PC-9 (cell line): ENCODE measurements around the gene CEP20.

Source experiments
- EZH2 ChIP-seq: fragments of 200-600 bp; sonication (generic); IDR thresholded peaks from 2 replicates; pipeline ENCODE4 v1.8.0; 2017; ENCODE audit warnings: antibody characterized with exemption, low read depth
- TF ChIP-seq, protein P1 (sequence below): fragments of 200-600 bp; sonication (generic); conservative IDR thresholded peaks from 2 replicates; pipeline ENCODE4 v1.6.1; 2017; ENCODE audit warnings: mixed run types, antibody characterized with exemption, mild to moderate bottlenecking, moderate library complexity

DNA sequence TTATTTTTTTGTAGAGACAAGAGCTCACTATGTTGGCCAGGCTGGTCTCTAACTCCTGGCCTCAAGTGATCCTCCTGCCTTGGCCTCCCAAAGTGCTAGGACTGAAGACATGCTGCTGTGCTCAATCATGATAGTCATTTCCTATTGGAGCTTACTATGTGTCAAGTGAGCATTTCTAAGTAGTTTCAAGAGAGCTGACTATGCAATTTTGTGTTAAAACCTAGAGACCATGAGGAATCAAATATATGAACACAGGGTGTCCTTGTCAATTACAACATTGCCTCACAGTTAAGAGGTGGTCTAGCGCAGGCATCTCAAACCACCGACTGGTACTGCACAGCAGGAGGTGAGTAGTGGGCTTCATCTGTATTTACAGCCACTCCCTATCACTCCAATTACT lies 69.4 kb downstream of the CEP20 start:
- TF ChIP-seq, protein P1, sequence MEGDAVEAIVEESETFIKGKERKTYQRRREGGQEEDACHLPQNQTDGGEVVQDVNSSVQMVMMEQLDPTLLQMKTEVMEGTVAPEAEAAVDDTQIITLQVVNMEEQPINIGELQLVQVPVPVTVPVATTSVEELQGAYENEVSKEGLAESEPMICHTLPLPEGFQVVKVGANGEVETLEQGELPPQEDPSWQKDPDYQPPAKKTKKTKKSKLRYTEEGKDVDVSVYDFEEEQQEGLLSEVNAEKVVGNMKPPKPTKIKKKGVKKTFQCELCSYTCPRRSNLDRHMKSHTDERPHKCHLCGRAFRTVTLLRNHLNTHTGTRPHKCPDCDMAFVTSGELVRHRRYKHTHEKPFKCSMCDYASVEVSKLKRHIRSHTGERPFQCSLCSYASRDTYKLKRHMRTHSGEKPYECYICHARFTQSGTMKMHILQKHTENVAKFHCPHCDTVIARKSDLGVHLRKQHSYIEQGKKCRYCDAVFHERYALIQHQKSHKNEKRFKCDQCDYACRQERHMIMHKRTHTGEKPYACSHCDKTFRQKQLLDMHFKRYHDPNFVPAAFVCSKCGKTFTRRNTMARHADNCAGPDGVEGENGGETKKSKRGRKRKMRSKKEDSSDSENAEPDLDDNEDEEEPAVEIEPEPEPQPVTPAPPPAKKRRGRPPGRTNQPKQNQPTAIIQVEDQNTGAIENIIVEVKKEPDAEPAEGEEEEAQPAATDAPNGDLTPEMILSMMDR: no peak
- no peak for TF ChIP-seq EZH2
